Mesothelial cell of epicardium (in vitro differentiated cells): ENCODE data around the gene TSPAN3. TPM values are rescaled to one million over a fixed set of nuclear protein-coding genes. Genes with fewer than 3 reads are reported as not detected.

Experiments used
- DNase-seq, 2 experiments: peaks; one replicate each; pipeline ENCODE4 v3.0.0; 2021; ENCODE audit warnings: low spot score in 2 of 2; ENCODE audit not compliant: unreplicated experiment in 2 of 2
- H3K27ac Mint-ChIP-seq: 2 replicates; pipeline ENCODE4 v1.8.0; 2021; ENCODE audit warnings: mixed read lengths
- H3K27me3 Mint-ChIP-seq: 2 replicates; pipeline ENCODE4 v1.8.0; 2021; ENCODE audit warnings: low read depth, mixed read lengths
- H3K36me3 Mint-ChIP-seq: 2 replicates; pipeline ENCODE4 v1.8.0; 2021; ENCODE audit warnings: mixed read lengths
- H3K4me1 Mint-ChIP-seq: 2 replicates; pipeline ENCODE4 v1.8.0; 2021; ENCODE audit warnings: mixed read lengths
- H3K4me3 Mint-ChIP-seq: 2 replicates; pipeline ENCODE4 v1.8.0; 2021; ENCODE audit warnings: mild to moderate bottlenecking, moderate library complexity, mixed read lengths
- H3K9me3 Mint-ChIP-seq: 2 replicates; pipeline ENCODE4 v1.8.0; 2021; ENCODE audit warnings: mixed read lengths
- total RNA-seq: library from RNA; stranded (reverse); gene quantifications from 3 replicates; pipeline ENCODE4 v1.2.1, GENCODE V29; 2021
- TF ChIP-seq, protein P1 (sequence below): fragments of 200-600 bp; sonication (generic); IDR thresholded peaks from one replicate; pipeline ENCODE4 v1.5.0; 2021; ENCODE audit warnings: antibody characterized with exemption; ENCODE audit not compliant: unreplicated experiment

Gene TSPAN3
- total RNA-seq, 1 donor from 2014 or later: 307 TPM

DNA sequence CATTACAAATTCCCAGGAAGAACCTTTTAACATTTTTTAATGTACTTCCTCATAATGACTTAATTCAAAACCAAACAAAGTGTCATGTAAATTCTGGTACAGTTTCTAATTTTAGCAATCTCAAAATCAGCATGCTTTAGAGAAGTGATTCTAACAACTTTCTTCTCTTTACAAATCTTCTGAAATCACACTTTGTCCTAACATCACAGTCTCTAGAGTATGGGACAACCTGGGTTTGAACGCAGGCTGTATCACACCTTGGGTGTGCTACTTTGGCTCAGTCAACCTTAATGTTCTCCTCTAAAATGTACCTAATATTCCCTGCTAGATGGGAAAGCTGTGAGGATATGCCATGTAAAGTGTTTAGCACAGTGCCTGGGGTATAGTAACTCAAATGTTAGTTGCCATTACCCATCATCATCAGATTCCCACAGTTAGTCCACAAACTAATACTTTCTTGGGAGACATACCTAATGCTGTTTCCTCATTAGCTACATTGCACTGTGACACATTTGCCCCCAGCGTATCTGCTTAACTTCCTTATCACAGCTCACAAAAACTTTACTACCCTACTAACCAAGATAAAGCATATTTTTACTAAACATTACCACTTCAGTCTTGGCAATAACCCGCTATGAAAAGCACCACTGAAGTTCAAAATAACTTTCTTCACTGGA lies 3.1 kb downstream of the TSPAN3 start:
- no peak for DNase-seq
- Mint-ChIP-seq H3K4me3 (no peak overlapping the region), H3K9me3 (no peaks in the 10 kb centered on the region), H3K4me1 (peaks cover 57% of the 10 kb centered on the region), H3K36me3 (peaks cover 2% of the 10 kb centered on the region), H3K27ac (peak overlapping the region; percentile 41), H3K27me3 (no peaks in the 10 kb centered on the region)
- TF ChIP-seq, protein P1, sequence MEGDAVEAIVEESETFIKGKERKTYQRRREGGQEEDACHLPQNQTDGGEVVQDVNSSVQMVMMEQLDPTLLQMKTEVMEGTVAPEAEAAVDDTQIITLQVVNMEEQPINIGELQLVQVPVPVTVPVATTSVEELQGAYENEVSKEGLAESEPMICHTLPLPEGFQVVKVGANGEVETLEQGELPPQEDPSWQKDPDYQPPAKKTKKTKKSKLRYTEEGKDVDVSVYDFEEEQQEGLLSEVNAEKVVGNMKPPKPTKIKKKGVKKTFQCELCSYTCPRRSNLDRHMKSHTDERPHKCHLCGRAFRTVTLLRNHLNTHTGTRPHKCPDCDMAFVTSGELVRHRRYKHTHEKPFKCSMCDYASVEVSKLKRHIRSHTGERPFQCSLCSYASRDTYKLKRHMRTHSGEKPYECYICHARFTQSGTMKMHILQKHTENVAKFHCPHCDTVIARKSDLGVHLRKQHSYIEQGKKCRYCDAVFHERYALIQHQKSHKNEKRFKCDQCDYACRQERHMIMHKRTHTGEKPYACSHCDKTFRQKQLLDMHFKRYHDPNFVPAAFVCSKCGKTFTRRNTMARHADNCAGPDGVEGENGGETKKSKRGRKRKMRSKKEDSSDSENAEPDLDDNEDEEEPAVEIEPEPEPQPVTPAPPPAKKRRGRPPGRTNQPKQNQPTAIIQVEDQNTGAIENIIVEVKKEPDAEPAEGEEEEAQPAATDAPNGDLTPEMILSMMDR: no peak

DNA sequence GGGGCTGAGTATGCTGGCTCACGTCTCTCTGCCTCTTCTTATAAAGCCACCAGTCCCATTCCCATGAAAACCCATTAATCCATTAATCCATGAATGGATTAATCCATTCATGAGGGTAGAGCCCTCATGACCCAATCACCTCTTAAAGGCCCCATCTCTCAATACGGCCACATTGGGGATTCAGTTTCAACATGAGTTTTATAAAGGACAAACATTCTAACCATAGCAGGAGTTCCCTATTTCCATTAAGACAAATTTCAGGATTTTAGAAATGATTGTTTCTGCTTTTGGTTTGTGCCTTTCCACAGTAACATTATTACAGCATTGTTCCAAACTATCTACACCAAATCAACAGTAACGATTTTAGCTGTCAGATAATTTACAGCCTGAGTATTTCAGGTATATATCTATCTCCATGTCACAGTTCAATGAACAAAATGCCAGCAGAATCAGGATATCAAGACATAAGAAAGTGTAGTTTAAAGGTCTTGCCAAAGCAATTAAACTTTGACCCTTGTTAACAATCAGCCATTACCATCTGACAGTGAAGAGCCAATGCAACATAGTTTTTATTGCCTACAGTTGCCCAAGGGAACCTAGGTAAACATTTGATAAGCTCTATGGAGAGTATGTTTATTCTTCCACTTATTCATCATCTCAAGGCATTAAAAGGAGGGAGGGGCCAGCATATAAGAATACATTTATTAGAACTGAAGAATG lies 3.8 kb downstream of the TSPAN3 start:
- no peak for DNase-seq
- TF ChIP-seq, protein P1: no peak
- H3K9me3 Mint-ChIP-seq: no peaks in the 10 kb centered on the region
- H3K4me1 Mint-ChIP-seq: peaks cover 61% of the 10 kb centered on the region
- no peak overlapping the region for H3K4me3 Mint-ChIP-seq
- no peaks in the 10 kb centered on the region for H3K27me3 Mint-ChIP-seq
- peak overlapping the region; percentile 31 for H3K27ac Mint-ChIP-seq
- peaks cover 2% of the 10 kb centered on the region for H3K36me3 Mint-ChIP-seq

DNA sequence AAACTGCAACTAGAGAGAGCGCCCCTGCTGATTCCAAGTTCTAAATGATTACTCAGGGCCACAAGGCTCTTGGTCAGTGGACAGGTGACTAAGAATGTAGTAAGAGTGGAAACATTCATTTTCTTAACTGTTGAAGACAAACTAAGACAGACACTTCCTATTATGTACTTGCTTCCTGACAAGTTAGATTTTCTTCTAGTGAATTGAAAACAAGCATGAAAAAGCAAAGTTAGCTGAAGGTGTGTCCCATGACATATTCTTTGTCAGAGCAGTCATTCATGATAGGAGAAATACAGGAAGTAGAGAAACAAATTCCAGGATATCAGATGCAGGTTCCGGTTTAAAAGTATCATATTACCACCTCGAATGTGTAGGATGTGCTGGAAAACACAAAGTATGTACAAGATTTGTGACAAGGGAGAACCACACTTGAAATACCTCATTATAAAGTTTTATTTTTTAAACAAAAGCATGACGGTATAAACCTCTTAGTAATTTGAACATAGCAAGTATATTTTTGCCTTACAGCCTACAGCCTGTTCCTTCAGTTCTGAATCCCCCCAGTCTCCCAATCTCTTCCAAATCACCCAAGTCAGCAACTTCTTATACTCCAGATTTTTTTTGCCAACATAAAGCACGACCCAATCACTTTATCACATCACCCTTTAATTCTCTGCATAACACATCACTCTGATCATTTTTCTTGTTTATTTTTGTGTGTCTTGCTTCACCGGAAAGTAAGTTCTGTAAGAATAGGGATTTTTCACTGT lies 6.2 kb downstream of the TSPAN3 start:
- TF ChIP-seq, protein P1: no peak
- H3K4me1 Mint-ChIP-seq: peaks cover 66% of the 10 kb centered on the region
- H3K27me3 Mint-ChIP-seq: no peaks in the 10 kb centered on the region
- H3K36me3 Mint-ChIP-seq: peaks cover 2% of the 10 kb centered on the region
- no peaks in the 10 kb centered on the region for H3K9me3 Mint-ChIP-seq
- H3K27ac Mint-ChIP-seq: peak overlapping the region; percentile 91
- no peak for DNase-seq
- no peak overlapping the region for H3K4me3 Mint-ChIP-seq

DNA sequence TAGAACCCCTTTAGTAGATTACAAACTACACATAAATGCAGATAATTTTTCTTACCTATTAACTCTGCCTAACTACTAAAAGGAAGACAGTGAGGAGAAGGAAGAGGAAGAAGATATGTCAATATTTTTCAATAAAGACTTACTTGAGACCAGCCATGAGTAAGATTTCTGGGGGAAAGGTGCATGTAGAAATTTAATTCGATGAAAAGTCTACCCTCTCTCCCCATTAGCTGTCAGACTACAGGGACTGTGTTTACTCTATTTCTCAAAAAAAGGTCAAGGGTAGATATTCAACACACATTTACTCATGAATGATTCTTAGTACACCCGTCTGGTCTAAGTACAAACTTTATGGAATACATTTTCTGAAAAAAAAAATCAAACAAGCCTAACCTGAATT lies 6.8 kb downstream of the TSPAN3 start:
- peak overlapping the region; percentile 27 for H3K27ac Mint-ChIP-seq
- peaks cover 65% of the 10 kb centered on the region for H3K4me1 Mint-ChIP-seq
- no peaks in the 10 kb centered on the region for H3K9me3 Mint-ChIP-seq
- no peak for DNase-seq
- no peak overlapping the region for H3K4me3 Mint-ChIP-seq
- no peaks in the 10 kb centered on the region for H3K27me3 Mint-ChIP-seq
- TF ChIP-seq, protein P1: no peak
- H3K36me3 Mint-ChIP-seq: peaks cover 2% of the 10 kb centered on the region

DNA sequence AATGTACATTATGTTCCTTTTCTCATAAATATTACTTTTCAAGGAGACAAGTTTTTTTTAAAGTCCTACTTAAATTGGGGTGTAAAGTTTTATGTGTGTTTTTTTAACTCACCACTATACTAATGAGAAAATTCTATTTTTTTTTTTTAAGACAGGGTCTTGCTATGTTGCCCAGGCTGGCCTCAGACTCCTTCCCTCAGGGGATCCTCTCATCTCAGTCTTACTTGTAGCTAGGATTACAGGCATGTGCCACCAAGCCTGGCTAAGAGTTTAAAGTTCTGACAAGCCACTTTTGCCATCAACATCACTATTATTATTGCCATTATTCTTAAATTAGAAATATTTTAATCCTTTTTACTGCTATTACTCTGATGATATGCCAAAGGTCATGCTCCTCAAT lies 7.7 kb downstream of the TSPAN3 start:
- no peak overlapping the region for H3K4me3 Mint-ChIP-seq
- no peak for DNase-seq
- TF ChIP-seq, protein P1: no peak
- H3K36me3 Mint-ChIP-seq: no peaks in the 10 kb centered on the region
- no peak overlapping the region for H3K27ac Mint-ChIP-seq
- no peaks in the 10 kb centered on the region for H3K9me3 Mint-ChIP-seq
- H3K27me3 Mint-ChIP-seq: no peaks in the 10 kb centered on the region
- peaks cover 66% of the 10 kb centered on the region for H3K4me1 Mint-ChIP-seq
